ENCODE data around the gene CBX3. TPM values are rescaled to one million over a fixed set of nuclear protein-coding genes. Genes with fewer than 3 reads are reported as not detected.

CBX3 gene
- total and polyA plus RNA-seq, 10 of the 15 experiments (the other 5 are each of a cell fraction or from before 2014, with no cell fraction given), result 153 to 307 (median 225) TPM

DNA sequence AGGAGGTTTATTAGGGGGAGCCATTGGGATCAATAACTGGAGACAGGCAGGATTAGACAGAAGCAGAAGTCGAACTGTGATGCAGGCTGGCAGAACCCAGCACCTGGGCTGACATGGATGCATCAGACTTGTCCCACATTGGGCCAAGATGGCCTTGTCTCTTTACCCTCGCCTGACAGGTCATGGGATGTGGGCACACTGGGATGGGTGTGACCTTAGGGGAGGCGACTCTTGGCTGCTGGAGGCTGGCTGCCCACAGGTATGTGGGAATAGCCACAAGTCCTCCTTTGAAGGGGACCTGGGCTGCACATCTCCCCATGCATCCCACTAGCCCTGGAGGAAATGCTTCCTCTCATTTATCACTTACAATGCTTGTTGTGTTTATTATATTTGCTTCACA is 32.3 kb upstream of the CBX3 start:
- in situ Hi-C loops (cut with MboI), result no loop called here
- ATAC-seq, result no peak
- H3K27me3 ChIP-seq (replicated peaks in 1 of 2; ENCODE audit: control insufficient read depth in 2 of 2, insufficient read depth in 2 of 2, low read length in 1 of 2), result no peaks in the 10 kb centered on the region
- no peak overlapping the region for H2AFZ ChIP-seq (ENCODE audit: control insufficient read depth, low read depth, low read length)
- FAIRE-seq, result no peak
- H3K9ac ChIP-seq (ENCODE audit: control insufficient read depth, insufficient read depth, low read length), result no peak overlapping the region
- 36% methylated on average over 3 of the region's 3 CpGs for WGBS (ENCODE audit: insufficient coverage, insufficient replicate concordance, low lambda C conversion rate, missing lambda C conversion rate)
- no peak for DNase-seq (ENCODE audit: low read depth, low spot score)
- peaks cover 28% of the 10 kb centered on the region for H3K79me2 ChIP-seq (ENCODE audit: control insufficient read depth, insufficient read depth, low read length)
- no peaks in the 10 kb centered on the region for H4K20me1 ChIP-seq (ENCODE audit: control insufficient read depth, insufficient read depth)
- H3K4me2 ChIP-seq (ENCODE audit: control insufficient read depth, insufficient read depth), result no peak overlapping the region
- peaks cover 17% of the 10 kb centered on the region for H3K4me1 ChIP-seq (ENCODE audit: control insufficient read depth, insufficient read depth, low read length)
- peaks cover 2 to 3% of the 10 kb centered on the region in 2 experiments; a peak in 3 of 4 replicates for H3K36me3 ChIP-seq (ENCODE audit: control insufficient read depth in 2 of 2, insufficient read depth in 2 of 2, low read length in 1 of 2)
- CTCF ChIA-PET, result no interaction called here
- no peak overlapping the region for H3K4me3 ChIP-seq
- intact Hi-C loops (cut with micrococcal nuclease; ENCODE audit: unreplicated experiment), result no loop called here
- H3K27ac ChIP-seq (ENCODE audit: control insufficient read depth, insufficient read depth), result no peak overlapping the region
- no peaks in the 10 kb centered on the region for H3K9me3 ChIP-seq (replicated peaks; ENCODE audit: control insufficient read depth, insufficient read depth, low read length)
- RAD21 ChIA-PET (ENCODE audit: unreplicated experiment), result no interaction called here
- BruUV-seq (replicated peaks), result no TSS peak
- POLR2A ChIA-PET, result interaction anchor here (1.0 to 1.1 kb wide), 2 partner anchors 15 to 22 kb away, joined by 3 to 5 read pairs; no protein-coding TSS in a partner anchor
- TF ChIP-seq, protein P1, sequence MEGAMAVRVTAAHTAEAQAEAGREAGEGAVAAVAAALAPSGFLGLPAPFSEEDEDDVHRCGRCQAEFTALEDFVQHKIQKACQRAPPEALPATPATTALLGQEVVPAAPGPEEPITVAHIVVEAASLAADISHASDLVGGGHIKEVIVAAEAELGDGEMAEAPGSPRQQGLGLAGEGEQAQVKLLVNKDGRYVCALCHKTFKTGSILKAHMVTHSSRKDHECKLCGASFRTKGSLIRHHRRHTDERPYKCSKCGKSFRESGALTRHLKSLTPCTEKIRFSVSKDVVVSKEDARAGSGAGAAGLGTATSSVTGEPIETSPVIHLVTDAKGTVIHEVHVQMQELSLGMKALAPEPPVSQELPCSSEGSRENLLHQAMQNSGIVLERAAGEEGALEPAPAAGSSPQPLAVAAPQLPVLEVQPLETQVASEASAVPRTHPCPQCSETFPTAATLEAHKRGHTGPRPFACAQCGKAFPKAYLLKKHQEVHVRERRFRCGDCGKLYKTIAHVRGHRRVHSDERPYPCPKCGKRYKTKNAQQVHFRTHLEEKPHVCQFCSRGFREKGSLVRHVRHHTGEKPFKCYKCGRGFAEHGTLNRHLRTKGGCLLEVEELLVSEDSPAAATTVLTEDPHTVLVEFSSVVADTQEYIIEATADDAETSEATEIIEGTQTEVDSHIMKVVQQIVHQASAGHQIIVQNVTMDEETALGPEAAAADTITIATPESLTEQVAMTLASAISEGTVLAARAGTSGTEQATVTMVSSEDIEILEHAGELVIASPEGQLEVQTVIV (IDR thresholded peaks at IDR 0.05; ENCODE audit: borderline replicate concordance, partially characterized antibody), result no peak
- TF ChIP-seq NFXL1 (IDR thresholded peaks at IDR 0.05; ENCODE audit: borderline replicate concordance), result no peak
- TF ChIP-seq, protein P2, sequence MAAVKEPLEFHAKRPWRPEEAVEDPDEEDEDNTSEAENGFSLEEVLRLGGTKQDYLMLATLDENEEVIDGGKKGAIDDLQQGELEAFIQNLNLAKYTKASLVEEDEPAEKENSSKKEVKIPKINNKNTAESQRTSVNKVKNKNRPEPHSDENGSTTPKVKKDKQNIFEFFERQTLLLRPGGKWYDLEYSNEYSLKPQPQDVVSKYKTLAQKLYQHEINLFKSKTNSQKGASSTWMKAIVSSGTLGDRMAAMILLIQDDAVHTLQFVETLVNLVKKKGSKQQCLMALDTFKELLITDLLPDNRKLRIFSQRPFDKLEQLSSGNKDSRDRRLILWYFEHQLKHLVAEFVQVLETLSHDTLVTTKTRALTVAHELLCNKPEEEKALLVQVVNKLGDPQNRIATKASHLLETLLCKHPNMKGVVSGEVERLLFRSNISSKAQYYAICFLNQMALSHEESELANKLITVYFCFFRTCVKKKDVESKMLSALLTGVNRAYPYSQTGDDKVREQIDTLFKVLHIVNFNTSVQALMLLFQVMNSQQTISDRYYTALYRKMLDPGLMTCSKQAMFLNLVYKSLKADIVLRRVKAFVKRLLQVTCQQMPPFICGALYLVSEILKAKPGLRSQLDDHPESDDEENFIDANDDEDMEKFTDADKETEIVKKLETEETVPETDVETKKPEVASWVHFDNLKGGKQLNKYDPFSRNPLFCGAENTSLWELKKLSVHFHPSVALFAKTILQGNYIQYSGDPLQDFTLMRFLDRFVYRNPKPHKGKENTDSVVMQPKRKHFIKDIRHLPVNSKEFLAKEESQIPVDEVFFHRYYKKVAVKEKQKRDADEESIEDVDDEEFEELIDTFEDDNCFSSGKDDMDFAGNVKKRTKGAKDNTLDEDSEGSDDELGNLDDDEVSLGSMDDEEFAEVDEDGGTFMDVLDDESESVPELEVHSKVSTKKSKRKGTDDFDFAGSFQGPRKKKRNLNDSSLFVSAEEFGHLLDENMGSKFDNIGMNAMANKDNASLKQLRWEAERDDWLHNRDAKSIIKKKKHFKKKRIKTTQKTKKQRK (IDR thresholded peaks at IDR 0.05; ENCODE audit: low read depth, low read length), result no peak
- TF ChIP-seq FOXM1 (IDR thresholded peaks at IDR 0.05; ENCODE audit: low read depth, low read length), result no peak
- TF ChIP-seq NR2F1 (conservative IDR thresholded peaks at IDR 0.05), result no peak
- TF ChIP-seq HDAC6 (IDR thresholded peaks at IDR 0.05; ENCODE audit: unreplicated experiment), result no peak
- no peak for TF ChIP-seq ZNF217 (IDR thresholded peaks at IDR 0.05)
- TF ChIP-seq STAT3 (IDR thresholded peaks at IDR 0.05; ENCODE audit: low read depth, low read length), result no peak
- no peak for TF ChIP-seq HDAC2 (IDR thresholded peaks at IDR 0.05)
- no peak for TF ChIP-seq EP300 (IDR thresholded peaks at IDR 0.05; ENCODE audit: borderline replicate concordance in 1 of 2, control insufficient read depth in 1 of 2, low read depth in 2 of 2, low read length in 2 of 2)
- TF ChIP-seq TBL1XR1 (IDR thresholded peaks at IDR 0.05; ENCODE audit: low read depth, low read length), result no peak
- TF ChIP-seq SREBF2 (IDR thresholded peaks at IDR 0.05; ENCODE audit: low read length), result no peak
- TF ChIP-seq YBX1 (IDR thresholded peaks at IDR 0.05), result no peak
- TF ChIP-seq GATAD2B (conservative IDR thresholded peaks at IDR 0.05; ENCODE audit: low read depth), result no peak
- no peak for TF ChIP-seq MEF2A (IDR thresholded peaks at IDR 0.05; ENCODE audit: insufficient read depth, low read depth, low read length)
- no peak for TF ChIP-seq CEBPB (IDR thresholded peaks at IDR 0.05; ENCODE audit: borderline replicate concordance in 1 of 2, low read depth in 2 of 2, low read length in 2 of 2)
- TF ChIP-seq DPF2 (IDR thresholded peaks at IDR 0.05), result no peak
- TF ChIP-seq JUND (IDR thresholded peaks at IDR 0.05; ENCODE audit: low read depth, low read length), result no peak
- SMC1A ChIA-PET (ENCODE audit: uncharacterized antibody, unreplicated experiment), result interaction anchor here (3.4 to 5.4 kb wide), 2 partner anchors 24 to 28 kb away, joined by 14 to 50 read pairs; no protein-coding TSS in a partner anchor

Data from GM12878 (cell line).